Measurements from ENCODE around the gene CHADL.
"Not testable (repeated sequence)": the region's sequence is repeated elsewhere in the genome, so short reads cannot be mapped to it uniquely, and the experiment has no call there.

CHADL gene

DNA sequence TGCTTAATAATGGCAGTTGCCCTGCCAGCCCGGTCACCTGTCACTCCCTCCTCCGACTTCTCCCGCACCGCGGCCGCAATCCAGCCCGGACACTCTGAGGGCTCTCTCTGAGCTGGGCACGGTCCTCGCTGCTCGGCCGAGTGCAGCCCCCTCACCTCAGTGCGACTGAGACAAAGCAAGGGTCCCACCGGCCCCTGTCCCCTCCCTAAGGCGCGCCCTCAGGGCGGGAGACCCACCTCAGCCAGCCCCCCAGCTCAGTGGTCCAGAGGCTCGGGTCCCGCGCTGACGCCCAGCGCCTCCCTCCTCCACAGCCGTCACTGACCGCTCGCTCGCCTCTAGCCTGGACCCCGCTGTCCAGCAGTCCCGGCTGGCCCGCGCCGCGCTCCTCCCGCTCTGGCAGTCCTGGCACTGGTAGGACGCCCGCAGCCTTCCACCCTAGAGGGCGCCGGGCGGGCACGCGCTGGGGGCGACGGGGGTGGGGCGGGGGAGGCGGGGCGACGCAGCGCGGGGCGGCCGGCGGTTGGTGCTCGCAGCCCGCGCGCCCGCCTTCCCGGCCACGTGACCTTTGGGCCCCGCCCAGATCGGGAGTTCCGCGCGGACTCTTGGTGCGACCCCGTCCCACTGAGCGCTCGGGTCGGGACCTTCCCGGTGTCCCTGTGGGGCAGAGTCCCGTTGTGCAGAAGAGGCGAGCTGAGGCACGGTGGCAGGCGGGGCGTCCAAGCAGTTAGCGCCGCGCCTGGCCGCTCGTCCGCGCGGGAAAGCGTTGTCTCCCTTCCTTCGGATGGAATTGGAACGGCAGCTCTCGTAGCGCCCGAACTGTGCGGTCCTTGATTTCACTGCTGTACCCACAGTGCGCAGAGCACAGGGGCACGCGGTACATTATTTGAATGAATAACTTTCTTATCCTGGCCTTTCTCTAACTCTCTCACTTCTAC, 43.4 kb downstream of the CHADL start:
- in situ Hi-C loops (cut with MboI; ENCODE audit: low sequenced_read_pairs), result no loop called here

DNA sequence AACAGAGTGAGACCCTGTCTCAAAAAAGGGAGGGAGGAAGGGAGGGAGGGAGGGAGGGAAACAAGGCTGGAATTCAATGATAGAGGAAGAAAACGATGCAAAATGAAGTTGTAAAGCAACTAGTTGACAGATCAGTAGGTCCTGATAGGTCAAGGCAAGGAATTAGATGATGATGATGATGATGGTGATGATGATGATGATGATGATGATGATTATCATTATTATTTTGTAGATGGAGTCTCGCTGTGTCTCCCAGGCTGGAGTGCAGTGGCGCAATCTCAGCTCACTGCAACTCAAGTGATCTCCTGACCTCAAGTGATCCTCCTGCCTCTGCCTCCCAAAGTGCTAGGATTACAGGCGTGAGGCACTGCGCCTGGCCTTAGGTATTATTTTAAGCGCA, 46.9 kb downstream of the CHADL start:
- in situ Hi-C loops (cut with MboI; ENCODE audit: low sequenced_read_pairs), result no loop called here

DNA sequence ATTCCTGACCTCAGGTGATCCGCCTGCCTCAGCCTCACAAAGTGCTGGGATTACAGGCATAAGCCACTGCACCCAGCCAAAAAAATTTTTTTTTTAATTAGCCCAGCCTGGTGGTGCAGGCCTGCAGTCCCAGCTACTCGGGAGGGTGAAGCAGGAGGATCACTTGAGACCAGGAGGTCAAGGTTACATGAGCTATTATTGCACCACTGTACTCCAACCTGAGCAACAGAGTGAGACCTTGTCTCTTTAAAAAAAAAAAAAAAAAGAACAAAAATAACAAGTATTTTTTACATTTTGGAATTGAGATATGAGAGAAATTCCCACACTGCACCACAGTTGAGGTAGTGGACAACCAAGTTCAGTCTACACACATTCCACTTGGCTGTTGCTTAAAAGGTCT, 49.3 kb downstream of the CHADL start:
- in situ Hi-C loops (cut with MboI; ENCODE audit: low sequenced_read_pairs), result no loop called here

DNA sequence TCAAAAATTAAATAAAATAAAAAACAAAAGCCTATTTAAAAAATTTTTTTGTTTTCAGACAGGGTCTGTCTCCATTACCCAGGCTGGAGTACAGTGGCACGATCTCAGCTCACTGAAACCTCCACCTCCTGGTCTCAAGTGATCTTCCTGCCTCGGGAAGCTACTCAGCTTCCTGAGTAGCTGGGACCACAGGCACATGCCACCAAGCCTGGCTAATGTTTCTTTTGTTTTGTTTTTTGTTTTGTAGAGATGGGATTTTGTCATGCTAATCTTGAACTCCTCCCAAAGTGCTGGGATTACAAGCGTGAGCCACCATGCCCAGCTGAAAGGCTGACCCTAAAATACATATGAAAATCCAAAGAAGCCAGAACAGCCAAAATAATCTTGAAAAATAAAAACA, 56.1 kb downstream of the CHADL start:
- in situ Hi-C loops (cut with MboI; ENCODE audit: low sequenced_read_pairs), result no loop called here

DNA sequence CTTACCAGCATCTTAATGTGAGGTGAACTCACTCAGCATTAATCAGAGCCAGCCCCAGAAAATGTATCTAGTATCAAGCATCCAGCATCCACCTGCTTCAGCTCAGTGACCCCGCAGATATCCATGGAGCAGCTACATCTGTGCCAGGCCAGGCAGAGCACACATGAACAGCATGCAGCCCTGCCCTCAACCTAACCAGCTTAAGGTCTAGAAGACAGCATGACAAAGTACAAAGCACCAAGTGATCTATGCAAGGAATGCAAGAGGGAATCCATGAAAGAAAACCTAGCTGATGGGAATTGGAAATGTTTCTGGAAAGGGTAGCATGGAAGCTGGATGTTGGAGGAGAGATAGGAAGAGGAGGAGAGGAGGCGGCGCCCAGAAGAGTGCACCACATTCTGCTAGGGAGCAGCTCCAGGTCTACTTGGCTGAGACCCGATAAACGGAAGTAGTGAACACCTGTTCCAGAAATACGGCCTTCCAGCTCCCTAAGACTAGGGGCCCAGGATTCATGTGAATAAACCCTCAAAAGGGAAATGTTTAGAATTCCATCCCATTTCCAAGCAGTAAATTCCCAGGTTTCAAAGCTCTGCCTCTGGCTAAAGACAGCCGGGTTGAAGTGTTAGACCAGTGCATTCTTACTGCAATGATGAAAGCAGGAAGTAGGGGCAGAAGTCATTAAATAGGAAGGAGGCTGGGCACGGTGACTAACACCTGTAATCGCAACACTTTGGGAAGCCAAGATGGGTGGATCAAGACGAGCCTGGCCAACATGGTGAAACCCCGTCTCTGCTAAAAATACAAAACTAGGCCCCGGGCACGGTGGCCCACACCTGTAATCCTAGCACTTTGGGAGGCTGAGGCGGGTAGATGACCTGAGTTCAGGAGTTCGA, 59.1 kb downstream of the CHADL start:
- in situ Hi-C loops (cut with MboI; ENCODE audit: low sequenced_read_pairs), result no loop called here

DNA sequence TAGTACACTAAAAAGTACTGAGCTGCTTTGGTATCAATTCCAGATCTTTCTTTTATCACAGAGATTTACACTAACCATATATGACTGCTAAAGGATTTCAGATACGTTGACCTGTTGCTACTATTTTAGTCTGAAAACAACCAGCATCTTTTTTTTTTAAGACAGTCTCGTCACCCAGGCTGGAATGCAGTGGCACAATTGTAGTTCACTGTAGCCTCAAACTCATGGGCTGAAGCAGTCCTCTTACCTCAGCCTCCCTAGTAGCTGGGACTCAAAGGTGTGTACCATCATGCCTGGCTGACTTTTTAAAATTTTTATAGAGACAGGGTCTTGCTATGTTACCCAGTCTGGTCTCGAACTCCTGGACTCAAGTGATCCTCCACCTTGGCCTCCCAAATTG, 59.8 kb downstream of the CHADL start:
- in situ Hi-C loops (cut with MboI; ENCODE audit: low sequenced_read_pairs), result no loop called here

DNA sequence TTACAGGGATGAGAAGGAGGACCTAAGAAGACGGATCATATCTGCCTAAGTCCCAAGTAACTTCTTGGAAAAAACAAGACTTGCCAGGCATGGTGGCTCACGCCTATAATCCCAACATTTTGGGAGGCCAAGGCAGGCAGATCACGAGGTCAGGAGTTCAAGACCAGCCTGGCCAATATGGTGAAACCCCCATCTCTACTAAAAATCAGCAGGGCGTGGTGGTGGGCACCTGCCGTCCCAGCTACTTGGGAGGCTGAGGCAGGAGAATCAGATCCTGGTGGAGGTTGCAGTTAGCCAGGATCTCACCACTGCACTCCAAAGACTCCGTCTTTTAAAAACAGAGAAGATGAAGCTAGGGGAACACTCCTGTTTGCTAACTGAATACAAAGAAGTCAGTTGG, 60.4 kb downstream of the CHADL start:
- in situ Hi-C loops (cut with MboI; ENCODE audit: low sequenced_read_pairs), result not testable (repeated sequence)
